KBM-7 (cell line): ENCODE results near the gene PRKN.

Experiments
- DNase-seq: peaks from one replicate; pipeline ENCODE4 v3.0.0-alpha.2; 2015
- in situ Hi-C: fragments of 300-500 bp; cut with MboI; formaldehyde crosslinking; loops from 2 replicates; pipeline ENCODE4 v1.14.3; 2020; ENCODE audit warnings: low sequenced_read_pairs, low pct_unique_long_range_greater_than_20kb, mixed read lengths

The PRKN gene

DNA sequence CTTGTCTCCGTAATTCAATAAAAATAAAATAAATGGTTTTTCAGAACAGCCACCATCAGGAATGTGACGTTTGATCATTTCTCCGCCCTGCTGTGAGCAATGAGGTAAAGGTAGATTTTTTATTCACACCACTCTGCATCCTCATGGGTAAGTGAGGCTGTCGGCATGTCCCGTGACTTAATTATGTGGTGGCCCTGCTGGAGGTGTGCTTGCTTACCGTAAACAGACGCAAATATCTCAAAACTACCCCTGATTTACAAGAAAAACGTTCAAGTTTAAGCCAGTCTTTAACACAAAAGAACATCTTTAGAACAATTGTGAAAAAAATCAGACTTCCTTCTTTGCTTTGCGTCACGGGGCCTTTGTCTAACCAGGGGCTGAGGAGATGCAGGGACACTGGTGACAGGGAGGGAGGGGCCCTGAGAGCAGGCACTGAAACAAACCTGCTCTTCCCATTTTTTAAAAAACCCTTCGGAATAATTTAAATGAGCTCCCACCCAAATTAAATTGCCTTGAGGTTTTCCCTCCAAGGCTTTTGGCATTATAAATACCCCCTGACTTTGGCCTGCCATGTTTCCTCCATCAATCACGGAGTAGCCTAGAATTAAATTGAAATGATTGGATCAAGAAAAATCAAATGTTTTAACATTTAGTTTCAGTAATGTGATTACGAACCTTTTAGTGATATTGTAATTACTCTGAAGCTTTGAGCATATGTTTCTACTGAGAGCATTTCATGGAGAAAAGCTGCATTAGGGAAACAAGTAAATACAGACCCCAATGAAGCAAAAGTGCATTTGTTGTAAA is 13.4 kb downstream of the PRKN start:
- no peak for DNase-seq
- in situ Hi-C loops = no loop called here

- in situ Hi-C loops = no loop called here
- peak; percentile 25 for DNase-seq
These were observed 14.9 kb downstream of the PRKN start for GRCh38 chr6:162712694-162713093.

- in situ Hi-C loops = no loop called here
- DNase-seq = no peak
These were observed 16.2 kb downstream of the PRKN start for GRCh38 chr6:162711376-162711775.

DNA sequence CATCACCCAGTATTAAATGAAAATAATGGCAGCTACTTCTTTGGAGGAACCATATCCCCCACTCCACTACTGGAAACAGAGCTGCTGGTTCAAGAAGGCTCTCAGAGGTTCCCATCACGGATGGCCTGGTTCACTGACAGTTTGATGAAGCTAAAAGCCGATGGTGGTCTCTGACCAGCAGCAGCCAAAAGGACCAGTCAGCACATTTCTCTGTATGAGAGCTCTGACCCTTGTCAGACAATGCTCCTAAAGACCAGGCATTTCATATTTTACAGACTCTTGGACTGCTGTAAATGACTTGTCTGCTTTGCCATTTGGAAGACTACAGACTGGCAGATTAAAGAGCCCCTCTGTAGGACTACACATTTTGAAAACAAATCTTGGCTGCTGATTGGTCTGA is 16.6 kb downstream of the PRKN start:
- in situ Hi-C loops = no loop called here
- no peak for DNase-seq

GRCh38 chr6:162710419-162710818 is 17.1 kb downstream of the PRKN start:
- in situ Hi-C loops = no loop called here

GRCh38 chr6:162709431-162709830 is 18.1 kb downstream of the PRKN start:
- in situ Hi-C loops = no loop called here
- DNase-seq = no peak

More at GRCh38 chr6:162710419-162710818, 17.1 kb downstream of the PRKN start:
- DNase-seq = no peak

DNA sequence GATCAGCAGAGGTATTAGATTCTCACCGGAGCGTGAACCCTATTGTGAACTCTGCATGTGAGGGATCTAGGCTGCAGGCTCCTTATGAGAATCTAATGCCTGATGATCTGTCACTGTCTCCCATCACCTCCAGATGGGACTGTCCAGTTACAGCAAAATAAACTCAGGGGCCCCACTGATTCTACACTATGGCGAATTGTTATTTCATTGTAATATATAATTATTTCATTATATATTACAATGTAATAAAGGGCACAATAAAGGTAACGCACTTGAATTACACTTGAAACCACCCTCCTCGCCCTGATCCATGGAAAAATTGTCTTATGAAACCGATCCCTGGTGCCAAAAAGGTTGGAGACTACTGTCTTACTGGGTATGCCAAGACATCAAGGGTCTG is 18.6 kb downstream of the PRKN start:
- DNase-seq = no peak
- in situ Hi-C loops = no loop called here

- DNase-seq = peak; percentile 74
- in situ Hi-C loops = no loop called here
These were observed 21.3 kb downstream of the PRKN start for GRCh38 chr6:162706232-162706631.

DNA sequence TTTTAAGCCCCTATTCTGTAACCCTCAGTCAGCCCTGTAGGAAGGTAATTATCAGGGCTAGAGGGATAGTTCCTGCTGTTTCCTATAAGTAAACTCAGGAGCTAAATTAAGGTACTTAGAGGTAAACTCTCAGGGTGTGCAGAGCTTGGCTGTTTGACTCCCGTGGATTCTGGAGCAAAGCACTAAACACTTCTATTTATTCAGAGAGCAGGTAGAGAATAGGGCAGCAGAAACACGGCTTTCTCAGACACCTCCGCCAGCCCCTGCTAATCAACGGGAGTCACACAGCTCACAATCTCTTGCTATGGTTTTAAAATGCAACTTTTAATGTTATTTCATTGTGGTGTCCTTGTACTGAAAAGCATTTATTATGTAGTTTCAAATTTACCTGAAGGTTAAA is 21.8 kb downstream of the PRKN start:
- in situ Hi-C loops = no loop called here
- DNase-seq = no peak

DNA sequence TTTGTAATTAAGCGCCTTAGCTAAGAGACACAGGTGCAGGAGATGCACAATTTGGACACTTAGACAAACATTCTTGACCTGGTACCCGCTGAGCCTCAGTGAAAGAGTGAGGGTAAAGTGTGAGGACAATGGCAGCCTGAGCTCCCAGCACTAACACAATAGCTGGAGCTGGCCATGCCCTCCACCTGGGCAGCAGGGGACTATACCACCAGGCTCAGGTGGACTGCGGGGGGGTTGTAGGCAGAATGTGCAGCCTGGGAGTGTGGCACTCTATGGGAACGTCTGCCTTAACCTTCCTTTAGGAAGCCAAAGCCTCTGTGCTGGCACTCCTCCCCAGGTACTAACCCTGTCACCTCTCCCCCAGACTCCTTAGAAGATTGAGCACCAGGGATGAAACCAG is 23.6 kb downstream of the PRKN start:
- in situ Hi-C loops = no loop called here
- no peak for DNase-seq

GRCh38 chr6:162702446-162702845 is 25.1 kb downstream of the PRKN start:
- no peak for DNase-seq
- in situ Hi-C loops = no loop called here

- DNase-seq = no peak
- in situ Hi-C loops = no loop called here
These were observed 26.0 kb downstream of the PRKN start for GRCh38 chr6:162701551-162701950.

- in situ Hi-C loops = no loop called here
These were observed 26.6 kb downstream of the PRKN start for GRCh38 chr6:162700966-162701365.

GRCh38 chr6:162699961-162700360 is 27.6 kb downstream of the PRKN start:
- DNase-seq = no peak
- in situ Hi-C loops = no loop called here

More at GRCh38 chr6:162700966-162701365, 26.6 kb downstream of the PRKN start:
- no peak for DNase-seq

GRCh38 chr6:162698440-162698839 is 29.1 kb downstream of the PRKN start:
- DNase-seq = no peak
- in situ Hi-C loops = no loop called here

- in situ Hi-C loops = no loop called here
- DNase-seq = no peak
These were observed 29.6 kb downstream of the PRKN start for GRCh38 chr6:162697872-162698403.

DNA sequence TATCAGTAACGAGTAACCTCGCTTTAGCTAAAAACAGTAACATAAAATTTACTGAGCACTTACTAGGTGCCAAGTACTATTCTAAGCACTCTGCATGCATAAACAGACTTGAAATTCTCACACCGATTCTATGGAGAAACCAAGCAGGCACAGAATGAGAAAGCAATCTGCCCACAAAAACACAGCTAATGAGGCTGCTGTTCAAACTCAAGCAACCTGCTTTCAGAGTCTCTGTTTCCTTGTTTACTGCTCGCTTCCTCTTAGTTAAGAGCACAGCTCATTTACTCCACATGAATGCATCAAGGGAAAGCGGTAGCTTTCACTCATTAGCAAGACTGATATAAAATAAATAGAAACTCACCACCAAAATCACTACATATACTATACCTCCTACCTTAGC is 37.4 kb downstream of the PRKN start:
- DNase-seq = no peak
- in situ Hi-C loops = no loop called here

DNA sequence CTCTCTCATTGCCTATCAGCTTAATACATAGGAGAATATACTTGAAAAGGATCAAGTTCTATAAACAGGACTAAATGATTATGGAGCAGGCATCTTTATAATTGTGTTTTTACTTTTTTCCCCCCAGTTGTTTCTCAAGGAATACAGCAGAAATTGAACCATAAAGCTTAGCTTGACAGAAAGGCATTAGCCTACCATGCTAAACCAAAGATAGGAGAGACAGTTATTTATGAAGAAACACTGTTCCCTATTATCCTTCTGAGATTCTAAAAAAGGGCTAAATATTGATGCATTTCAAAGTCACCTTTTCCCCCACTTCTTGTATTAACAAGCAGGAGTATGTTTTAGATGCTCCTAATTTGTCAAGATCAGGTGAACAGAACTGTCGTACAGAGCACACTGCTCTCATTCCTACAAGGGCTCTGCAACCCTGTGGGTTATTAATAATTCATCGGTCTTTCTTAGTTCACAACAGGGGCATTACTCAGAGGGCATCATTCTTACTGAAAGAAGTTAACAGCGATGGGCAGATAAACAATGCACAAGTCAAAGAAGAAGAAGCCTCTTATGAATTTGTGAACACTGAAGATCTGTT is 38.7 kb downstream of the PRKN start:
- in situ Hi-C loops = no loop called here
- DNase-seq = no peak

DNA sequence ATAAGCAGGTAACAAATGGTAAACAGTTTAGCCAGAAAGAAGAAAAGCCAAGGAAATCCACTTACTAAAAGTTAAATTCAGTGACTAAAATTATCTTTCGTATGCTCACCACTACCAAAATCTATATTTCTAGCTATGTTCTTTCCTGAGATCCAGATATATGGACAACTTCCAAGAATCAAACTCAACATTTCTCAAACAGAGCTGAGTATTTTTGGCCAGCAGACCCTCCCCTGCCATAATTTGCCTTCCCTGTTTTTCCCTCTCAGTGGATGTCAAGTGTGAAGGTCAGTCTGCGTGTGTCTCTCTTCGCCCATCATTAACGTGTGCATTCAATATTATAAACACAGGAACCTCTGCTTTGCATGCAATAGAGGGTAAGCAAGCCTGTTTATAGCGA is 42.0 kb downstream of the PRKN start:
- no peak for DNase-seq
- in situ Hi-C loops = no loop called here

- in situ Hi-C loops = no loop called here
- DNase-seq = no peak
These were observed 42.6 kb downstream of the PRKN start for GRCh38 chr6:162684961-162685360.

- DNase-seq = no peak
- in situ Hi-C loops = no loop called here
These were observed 43.5 kb downstream of the PRKN start for GRCh38 chr6:162684052-162684451.
